Heart right ventricle (tissue), 16 donors: Measurements from ENCODE around the gene SUMF1. TPM values are rescaled to one million over a fixed set of nuclear protein-coding genes. Genes with fewer than 3 reads are reported as not detected.

Experiments used
- ATAC-seq, 8 donors: fragments of 200-7000 bp; cut with Tn5 transposase; one replicate each; pipeline ENCODE4 v1.9.1; 2020; ENCODE audit warnings: mild to moderate bottlenecking in 8 of 8, moderate library complexity in 8 of 8, moderate number of reproducible peaks in 1 of 8
- DNase-seq, 2 donors: peaks; one replicate each; pipeline ENCODE4 v3.0.0-alpha.2; 2020
- H3K27ac ChIP-seq, 10 donors: fragments of 200-600 bp; sonication (generic) in 2 of 10; one replicate each; pipeline versions ENCODE4 v1.5.0 to v1.8.0; 2020 to 2022; ENCODE audit warnings: mild to moderate bottlenecking in 3 of 10
- H3K27me3 ChIP-seq, 7 donors: fragments of 200-600 bp; one replicate each; pipeline ENCODE4 v1.8.0; 2021 to 2022; ENCODE audit warnings: mild to moderate bottlenecking in 2 of 7
- H3K36me3 ChIP-seq, 9 donors: fragments of 200-600 bp; sonication (generic) in 1 of 9; one replicate each; pipeline versions ENCODE4 v1.5.0 to v1.8.0; 2020 to 2022; ENCODE audit warnings: mild to moderate bottlenecking in 2 of 9
- H3K4me1 ChIP-seq, 9 donors: fragments of 200-600 bp; sonication (generic) in 1 of 9; one replicate each; pipeline versions ENCODE4 v1.5.0 to v1.8.0; 2020 to 2022; ENCODE audit warnings: mild to moderate bottlenecking in 4 of 9
- H3K4me3 ChIP-seq, 10 donors: fragments of 200-600 bp; sonication (generic) in 2 of 10; one replicate each; pipeline versions ENCODE4 v1.5.0 to v1.8.0; 2020 to 2022; ENCODE audit warnings: mild to moderate bottlenecking in 7 of 10, moderate library complexity in 2 of 10
- H3K9me3 ChIP-seq, 11 donors: fragments of 200-600 bp in 10 of 11; sonication (generic) in 2 of 11; one replicate each; pipeline versions ENCODE4 v1.5.0 to v1.8.0; 2013 to 2022; ENCODE audit warnings: mild to moderate bottlenecking in 2 of 11, control low read depth in 1 of 11, moderate library complexity in 1 of 11
- WGBS, 2 donors: extraction: QIAGEN DNeasy Blood & Tissue Kit; methylation state at CpG; one replicate each; pipeline ENCODE4 v1.1.7; 2013; ENCODE audit warnings: inconsistent platforms in 1 of 2; 5-methylcytosine and 5-hydroxymethylcytosine counted together
- intact Hi-C, 10 donors: fragments of 100-400 bp; cut with DNase I; formaldehyde crosslinking; loops; one replicate each; pipeline versions ENCODE4 v1.11.1 to v1.14.2; 2022
- polyA plus RNA-seq, 2 donors: library from polyadenylated mRNA; stranded (reverse); fragments of 200-250 nt; gene quantifications; one replicate each; pipeline ENCODE4 v1.2.3, GENCODE V29; 2013
- total RNA-seq, 10 donors: library from RNA; stranded (reverse); fragmentation: NEBNext Ultra II Directional in 3 of 10; extraction: Animal tissue kit (Norgen Biotek cat#: 25700) in 3 of 10; gene quantifications; one replicate each; pipeline versions ENCODE4 v1.2.1 to v1.2.4, GENCODE V29; 2021 to 2023
- TF ChIP-seq, protein P1 (sequence below), 9 donors: fragments of 200-600 bp; sonication (generic) in 2 of 9; IDR thresholded peaks; one replicate each; pipeline versions ENCODE4 v1.5.0 to v1.8.0; 2021 to 2022; ENCODE audit warnings: antibody characterized with exemption in 9 of 9, mild to moderate bottlenecking in 5 of 9, moderate library complexity in 1 of 9
- donor health status: Arrhythmogenic right ventricular cardiomyopathy.
- donor health status: ischemic (EF 13 %, LVEDD 7.1; RV severe dilation, severe dysfunction).
- donor health status: healthy with polysubstance abuse.
- donor health status: DM: no; HTN: yes; CAD: no.
- donor health status: DM: no; HTN: no; CAD: no.
- donor health status: ischemic (EF 25% LVEDD 6.9; RV normal size, moderate dysfunction).
- donor health status: ischemic (EF 25% LVEDD 5.7; RV mildly dilated, moderate dysfunction).
- donor health status: healthy.
- donor health status: DM: yes; HTN: yes; CAD: no.
- donor health status: Ischemic cardiomyopathy.
- donor health status: ischemic (EF 35%, LVEDD 5.7; RV mildly dilated, moderate dysfunction).
- donor health status: nonischemic (EF 11% LVEDD 7.7; RV severe dilation, severe dysfunction).
- donor health status: DM: yes; HTN: yes; CAD: no.
- donor health status: PGD.
- donor health status: ischemic (EF 29% LVEDD 5.4; RV normal size, mild dysfunction).
- donor health status: nonischemic (EF 23%, LVEDD 6.1; RV moderate dilation, normal function).

Gene SUMF1
- total and polyA plus RNA-seq, 12 donors = 3.7 to 15.1 (median 8.9) TPM

DNA sequence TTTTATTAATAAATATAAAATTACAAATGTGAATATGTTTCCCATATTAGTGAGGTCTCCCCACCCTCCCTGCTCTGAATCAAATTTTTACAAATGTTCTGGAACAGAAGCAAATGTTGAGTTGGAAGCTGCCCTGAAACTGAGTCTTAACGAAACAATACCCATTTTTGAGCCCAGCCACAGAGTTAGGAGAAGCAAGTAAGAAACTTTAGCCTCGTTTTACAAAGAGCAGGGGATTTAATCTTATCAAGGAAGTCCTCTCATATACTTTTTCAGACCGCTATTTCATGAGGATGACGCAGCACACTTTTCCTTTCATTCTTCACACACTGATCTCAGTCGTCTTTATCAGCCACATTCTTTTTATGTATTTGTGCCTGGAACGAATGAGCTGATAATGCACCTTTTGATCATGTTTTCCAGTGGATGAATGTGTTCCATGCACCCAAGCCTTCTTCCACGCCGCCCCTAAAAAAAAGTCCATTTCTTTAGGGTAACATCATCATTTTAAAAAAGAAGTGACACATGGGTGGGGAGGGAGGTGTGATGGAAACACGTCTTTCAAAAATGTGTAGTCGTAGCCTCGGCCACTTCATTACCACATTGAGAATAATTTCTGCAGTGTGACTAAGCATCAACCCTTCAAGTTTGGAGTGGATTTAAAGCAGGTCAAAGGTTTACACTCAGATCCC lies 115.8 kb downstream of the SUMF1 start:
- DNase-seq = no peak
- peaks cover 0 to 5% (median 0%) of the 10 kb centered on the region in 11 donors for H3K9me3 ChIP-seq
- peak in 7 of 8 donors; percentile 18 to 80 (median 63) for ATAC-seq

DNA sequence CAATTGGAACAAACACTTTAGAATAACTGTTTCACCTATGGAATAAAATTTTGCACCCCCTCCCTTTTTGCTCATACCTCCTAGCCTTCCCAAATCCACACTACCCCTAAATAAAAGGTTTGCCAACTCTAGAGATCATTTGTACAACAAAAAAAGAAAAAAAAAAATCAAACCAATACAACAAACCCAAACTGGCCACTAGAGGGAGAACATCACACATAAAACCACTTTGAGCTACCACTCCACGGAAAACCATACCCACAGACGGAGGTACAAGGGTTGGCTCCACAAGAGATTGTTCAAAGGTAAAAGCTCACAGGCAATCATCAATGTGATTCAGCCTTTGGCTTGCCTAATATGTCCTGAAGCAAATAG lies 116.3 kb downstream of the SUMF1 start:
- Histone ChIP-seq H3K36me3 (no peaks in the 10 kb centered on the region), H3K9me3 (peaks cover 0 to 5% (median 0%) of the 10 kb centered on the region in 11 donors), H3K27me3 (no peaks in the 10 kb centered on the region), H3K4me1 (peaks cover 0 to 22% (median 9%) of the 10 kb centered on the region in 9 donors), H3K4me3 (peak overlapping the region in 9 of 10 donors; percentile 1 to 47 (median 43)), H3K27ac (peak overlapping the region in 8 of 10 donors; percentile 19 to 73 (median 54))
- TF ChIP-seq, protein P1, sequence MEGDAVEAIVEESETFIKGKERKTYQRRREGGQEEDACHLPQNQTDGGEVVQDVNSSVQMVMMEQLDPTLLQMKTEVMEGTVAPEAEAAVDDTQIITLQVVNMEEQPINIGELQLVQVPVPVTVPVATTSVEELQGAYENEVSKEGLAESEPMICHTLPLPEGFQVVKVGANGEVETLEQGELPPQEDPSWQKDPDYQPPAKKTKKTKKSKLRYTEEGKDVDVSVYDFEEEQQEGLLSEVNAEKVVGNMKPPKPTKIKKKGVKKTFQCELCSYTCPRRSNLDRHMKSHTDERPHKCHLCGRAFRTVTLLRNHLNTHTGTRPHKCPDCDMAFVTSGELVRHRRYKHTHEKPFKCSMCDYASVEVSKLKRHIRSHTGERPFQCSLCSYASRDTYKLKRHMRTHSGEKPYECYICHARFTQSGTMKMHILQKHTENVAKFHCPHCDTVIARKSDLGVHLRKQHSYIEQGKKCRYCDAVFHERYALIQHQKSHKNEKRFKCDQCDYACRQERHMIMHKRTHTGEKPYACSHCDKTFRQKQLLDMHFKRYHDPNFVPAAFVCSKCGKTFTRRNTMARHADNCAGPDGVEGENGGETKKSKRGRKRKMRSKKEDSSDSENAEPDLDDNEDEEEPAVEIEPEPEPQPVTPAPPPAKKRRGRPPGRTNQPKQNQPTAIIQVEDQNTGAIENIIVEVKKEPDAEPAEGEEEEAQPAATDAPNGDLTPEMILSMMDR (IDR thresholded peaks at IDR 0.05) = peak; percentile 70 to 87 (median 77)
- intact Hi-C loops = loop anchor here (1.0 to 10.0 kb wide), 11 partner anchors 114 to 284 kb away; partner anchors contain the start of genes ITPR1 (in 4 of the 10) and SUMF1 (in 1 of the 10)
- WGBS, 2 donors = 0 to 3% methylated on average over 2 of the region's 2 CpGs
- ATAC-seq (peak; percentile 71 to 92 (median 86)), DNase-seq (peak in 1 of 2 donors; percentile 66)

More for the DNA sequence above, 115.8 kb downstream of the SUMF1 start:
- no peaks in the 10 kb centered on the region for H3K36me3 ChIP-seq
- TF ChIP-seq, protein P1 (IDR thresholded peaks at IDR 0.05) = peak in 2 of 9 donors; percentile 2 to 27
- no peaks in the 10 kb centered on the region for H3K27me3 ChIP-seq
- 42 to 50% methylated on average over 11 of the region's 11 CpGs for WGBS, 2 donors
- H3K4me1 ChIP-seq = peaks cover 0 to 27% (median 14%) of the 10 kb centered on the region in 9 donors
- peak overlapping the region in 9 of 10 donors; percentile 1 to 47 (median 43) for H3K4me3 ChIP-seq
- peak overlapping the region in 8 of 10 donors; percentile 19 to 73 (median 54) for H3K27ac ChIP-seq
- intact Hi-C loops = loop anchor here (1.0 to 10.0 kb wide), 11 partner anchors 113 to 283 kb away; partner anchors contain the start of genes ITPR1 (in 4 of the 10) and SUMF1 (in 1 of the 10)

DNA sequence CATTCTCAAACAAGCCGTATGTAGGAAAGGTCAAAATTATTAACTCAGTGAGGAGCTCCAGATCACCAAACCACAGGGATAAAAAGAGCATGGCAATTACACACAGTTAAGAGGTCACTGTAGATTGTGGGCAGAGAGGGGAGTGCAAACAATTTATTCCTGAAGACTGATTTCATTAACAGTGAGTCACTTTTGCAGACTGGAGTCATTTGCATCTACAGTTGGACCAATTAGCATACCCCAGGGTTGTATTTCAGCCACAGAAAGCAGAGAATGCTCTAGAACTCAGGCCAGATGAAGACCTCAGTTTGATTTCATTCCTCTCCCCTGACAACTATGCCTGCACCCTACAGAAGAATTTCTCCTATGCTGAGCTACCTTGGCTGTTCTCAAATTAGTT lies 123.8 kb downstream of the SUMF1 start:
- Histone ChIP-seq H3K4me1 (peaks cover 0 to 11% (median 0%) of the 10 kb centered on the region in 9 donors), H3K27me3 (no peaks in the 10 kb centered on the region), H3K36me3 (no peaks in the 10 kb centered on the region), H3K27ac (no peak overlapping the region), H3K4me3 (no peak overlapping the region), H3K9me3 (peaks cover 0 to 4% (median 0%) of the 10 kb centered on the region in 11 donors)
- 93 to 94% methylated on average over 1 of the region's 1 CpG for WGBS, 2 donors
- ATAC-seq = no peak
- no peak for DNase-seq
- intact Hi-C loops = no loop called here
- TF ChIP-seq, protein P1 (IDR thresholded peaks at IDR 0.05) = no peak

DNA sequence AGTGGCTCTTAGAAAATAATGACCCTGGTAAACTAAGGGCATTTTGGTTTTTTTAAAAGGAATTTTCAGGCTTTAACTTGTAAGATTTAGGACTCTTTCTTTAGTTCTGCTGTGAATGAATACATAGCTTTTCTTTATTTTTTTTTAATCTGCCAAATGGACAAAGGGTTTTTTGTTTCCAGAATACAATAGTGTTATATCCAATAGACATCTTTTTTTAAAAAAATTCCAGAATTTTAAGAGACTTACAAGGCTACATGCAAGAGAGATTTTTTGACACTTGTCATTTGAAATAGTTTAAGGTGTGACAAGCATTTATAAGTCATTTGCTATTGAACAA lies 125.8 kb downstream of the SUMF1 start:
- Histone ChIP-seq H3K27me3 (no peaks in the 10 kb centered on the region), H3K36me3 (no peaks in the 10 kb centered on the region), H3K9me3 (no peaks in the 10 kb centered on the region), H3K27ac (peak overlapping the region in 1 of 10 donors; percentile 8), H3K4me3 (no peak overlapping the region), H3K4me1 (peaks cover 0 to 11% (median 0%) of the 10 kb centered on the region in 9 donors)
- TF ChIP-seq, protein P1 (IDR thresholded peaks at IDR 0.05) = no peak
- DNase-seq (no peak), ATAC-seq (no peak)
- intact Hi-C loops = no loop called here
